ENCODE measurements around the gene TMTC1. TPM values are rescaled to one million over a fixed set of nuclear protein-coding genes. Genes with fewer than 3 reads are reported as not detected.

The TMTC1 gene
- total and polyA plus RNA-seq, 8 donors: 0.85 to 37.7 (median 1.9) TPM

DNA sequence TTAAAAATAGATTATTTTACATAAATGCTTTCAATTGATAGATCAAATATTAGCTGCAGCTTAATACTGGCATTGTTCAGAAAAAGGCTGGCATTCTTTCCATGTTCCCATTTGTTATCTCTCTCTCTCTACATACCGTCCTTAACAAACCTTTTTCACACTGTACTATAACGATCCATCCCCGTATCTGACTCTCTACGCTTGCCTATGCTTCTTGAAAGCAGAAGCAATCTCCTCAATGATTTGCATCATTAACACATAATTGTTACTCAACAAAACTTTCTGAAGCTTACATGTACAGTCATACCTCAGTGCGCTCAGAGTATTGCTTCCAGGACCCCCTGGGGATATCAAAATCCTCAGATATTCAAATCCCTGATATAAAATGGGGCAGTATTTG lies 89.7 kb downstream of the TMTC1 start:
- no peaks in the 10 kb centered on the region for H3K27me3 ChIP-seq
- H3K9me3 ChIP-seq: no peaks in the 10 kb centered on the region
- H3K4me3 ChIP-seq: no peak overlapping the region
- peaks cover 0 to 8% of the 10 kb centered on the region in 2 donors for H3K4me1 ChIP-seq
- ATAC-seq: no peak
- H3K36me3 ChIP-seq: no peaks in the 10 kb centered on the region
- no peak overlapping the region for H3K27ac ChIP-seq
- TF ChIP-seq, protein P1, sequence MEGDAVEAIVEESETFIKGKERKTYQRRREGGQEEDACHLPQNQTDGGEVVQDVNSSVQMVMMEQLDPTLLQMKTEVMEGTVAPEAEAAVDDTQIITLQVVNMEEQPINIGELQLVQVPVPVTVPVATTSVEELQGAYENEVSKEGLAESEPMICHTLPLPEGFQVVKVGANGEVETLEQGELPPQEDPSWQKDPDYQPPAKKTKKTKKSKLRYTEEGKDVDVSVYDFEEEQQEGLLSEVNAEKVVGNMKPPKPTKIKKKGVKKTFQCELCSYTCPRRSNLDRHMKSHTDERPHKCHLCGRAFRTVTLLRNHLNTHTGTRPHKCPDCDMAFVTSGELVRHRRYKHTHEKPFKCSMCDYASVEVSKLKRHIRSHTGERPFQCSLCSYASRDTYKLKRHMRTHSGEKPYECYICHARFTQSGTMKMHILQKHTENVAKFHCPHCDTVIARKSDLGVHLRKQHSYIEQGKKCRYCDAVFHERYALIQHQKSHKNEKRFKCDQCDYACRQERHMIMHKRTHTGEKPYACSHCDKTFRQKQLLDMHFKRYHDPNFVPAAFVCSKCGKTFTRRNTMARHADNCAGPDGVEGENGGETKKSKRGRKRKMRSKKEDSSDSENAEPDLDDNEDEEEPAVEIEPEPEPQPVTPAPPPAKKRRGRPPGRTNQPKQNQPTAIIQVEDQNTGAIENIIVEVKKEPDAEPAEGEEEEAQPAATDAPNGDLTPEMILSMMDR (IDR thresholded peaks at IDR 0.05): no peak
- no peak for DNase-seq
- intact Hi-C loops (cut with DNase I): no loop called here

DNA sequence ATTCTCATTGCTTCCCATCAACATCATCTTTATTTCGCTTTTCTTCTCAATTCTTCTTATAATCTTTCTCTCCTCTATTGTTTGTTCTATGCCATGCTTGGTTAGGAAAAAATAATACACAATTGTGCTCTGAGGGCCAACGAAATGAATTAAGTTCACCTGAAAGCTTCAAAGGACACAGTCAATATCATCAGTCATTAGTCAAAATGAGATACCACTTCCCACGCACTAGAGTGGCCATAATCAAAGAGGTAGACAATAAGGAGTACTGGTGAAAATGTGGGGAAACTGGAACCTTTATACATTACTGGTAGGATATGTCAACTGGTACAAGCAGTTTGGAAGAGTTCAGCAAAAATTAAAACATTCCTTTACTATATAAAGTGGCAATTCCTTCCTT lies 91.5 kb downstream of the TMTC1 start:
- H3K27me3 ChIP-seq: no peaks in the 10 kb centered on the region
- no peaks in the 10 kb centered on the region for H3K9me3 ChIP-seq
- no peaks in the 10 kb centered on the region for H3K36me3 ChIP-seq
- DNase-seq: no peak
- no peak overlapping the region for H3K4me3 ChIP-seq
- TF ChIP-seq, protein P1 (IDR thresholded peaks at IDR 0.05): no peak
- peak overlapping the region in 1 of 2 donors; percentile 63 for H3K27ac ChIP-seq
- intact Hi-C loops (cut with DNase I): no loop called here
- H3K4me1 ChIP-seq: peaks cover 0 to 8% of the 10 kb centered on the region in 2 donors
- no peak for ATAC-seq

DNA sequence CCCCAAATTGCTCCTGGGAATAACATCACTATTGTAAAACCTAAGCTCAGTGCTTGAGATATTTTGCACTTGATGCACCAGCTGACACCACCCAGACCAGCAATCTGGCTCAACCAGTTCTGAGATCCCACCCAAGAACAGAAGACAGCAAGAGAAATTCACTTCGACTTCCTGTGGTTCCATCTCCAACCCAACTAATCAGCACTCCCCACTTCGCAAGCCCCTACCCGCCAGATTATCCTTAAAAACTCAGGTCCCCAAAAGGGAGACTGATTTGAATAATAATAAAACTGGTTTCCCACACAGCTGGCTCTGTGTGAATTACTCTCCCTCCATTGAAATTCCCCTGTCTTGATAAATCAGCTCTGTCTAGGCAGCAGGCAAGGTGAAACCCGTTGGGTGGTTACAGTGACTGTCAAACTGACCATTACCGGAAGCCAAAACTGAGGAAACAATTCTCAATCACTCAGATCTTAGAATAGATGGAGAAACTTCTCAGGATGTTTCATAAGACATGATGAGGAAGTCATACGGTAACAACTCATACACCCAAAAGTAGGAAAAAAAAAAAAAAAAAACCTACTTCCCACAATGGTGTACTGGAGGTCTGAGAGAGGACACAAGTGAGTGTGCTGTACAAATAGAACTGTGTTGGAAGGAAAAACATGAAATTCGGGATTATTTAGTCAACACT lies 92.4 kb downstream of the TMTC1 start:
- Histone ChIP-seq H3K4me3 (no peak overlapping the region), H3K36me3 (no peaks in the 10 kb centered on the region), H3K4me1 (peaks cover 0 to 8% of the 10 kb centered on the region in 2 donors), H3K27ac (peak overlapping the region in 1 of 2 donors; percentile 63), H3K9me3 (no peaks in the 10 kb centered on the region), H3K27me3 (no peaks in the 10 kb centered on the region)
- intact Hi-C loops (cut with DNase I): no loop called here
- no peak for DNase-seq
- ATAC-seq: no peak
- TF ChIP-seq, protein P1 (IDR thresholded peaks at IDR 0.05): no peak

DNA sequence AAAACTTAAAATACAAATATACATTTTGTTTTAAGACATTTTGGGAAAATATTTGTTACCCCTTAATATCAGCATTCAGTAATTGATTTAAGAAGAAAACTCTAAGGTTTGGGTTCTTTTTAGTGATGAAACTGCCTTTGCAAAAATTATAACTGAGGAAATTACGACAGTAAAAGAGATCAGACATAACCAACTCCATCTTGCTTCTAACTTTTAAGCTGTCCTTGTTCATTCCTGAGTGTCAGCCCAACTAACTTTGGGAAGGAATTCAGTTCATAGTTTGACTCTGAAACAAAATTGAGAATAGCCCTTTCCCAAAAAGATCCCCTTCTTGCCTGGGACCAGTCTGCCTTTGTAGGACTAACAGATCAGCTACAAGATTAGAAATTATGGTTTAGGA lies 93.0 kb downstream of the TMTC1 start:
- H3K27me3 ChIP-seq: no peaks in the 10 kb centered on the region
- peak overlapping the region in 1 of 2 donors; percentile 63 for H3K27ac ChIP-seq
- no peak overlapping the region for H3K4me3 ChIP-seq
- no peak for DNase-seq
- H3K9me3 ChIP-seq: no peaks in the 10 kb centered on the region
- TF ChIP-seq, protein P1 (IDR thresholded peaks at IDR 0.05): no peak
- no peaks in the 10 kb centered on the region for H3K36me3 ChIP-seq
- peaks cover 0 to 8% of the 10 kb centered on the region in 2 donors for H3K4me1 ChIP-seq
- ATAC-seq: no peak
- intact Hi-C loops (cut with DNase I): no loop called here

DNA sequence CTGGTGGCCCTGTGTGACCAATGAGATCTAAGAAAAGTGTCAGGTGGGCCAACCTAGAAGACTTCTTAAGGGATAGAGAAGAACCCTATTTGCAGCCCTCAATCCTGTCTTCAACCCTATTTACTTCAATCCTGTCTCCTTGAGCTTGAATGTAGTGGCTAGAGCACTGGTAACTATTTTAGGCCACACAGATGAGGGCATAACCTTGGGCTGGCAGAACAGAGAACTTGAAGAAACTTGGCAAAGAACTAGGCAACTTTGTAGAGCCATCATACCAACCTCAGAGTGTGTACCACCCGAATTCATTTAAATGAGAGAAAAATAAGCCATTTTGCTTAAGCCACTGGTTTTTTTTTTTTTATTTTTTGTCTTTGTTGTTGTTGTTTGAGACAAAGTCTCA lies 94.8 kb downstream of the TMTC1 start:
- intact Hi-C loops (cut with DNase I): no loop called here
- Histone ChIP-seq H3K36me3 (no peaks in the 10 kb centered on the region), H3K4me1 (peaks cover 0 to 14% of the 10 kb centered on the region in 2 donors), H3K27ac (no peak overlapping the region), H3K4me3 (no peak overlapping the region), H3K27me3 (no peaks in the 10 kb centered on the region), H3K9me3 (no peaks in the 10 kb centered on the region)
- DNase-seq: no peak
- no peak for ATAC-seq
- TF ChIP-seq, protein P1 (IDR thresholded peaks at IDR 0.05): no peak
